Measurements from ENCODE around the gene METTL9. TPM values are rescaled to one million over a fixed set of nuclear protein-coding genes. Genes with fewer than 3 reads are reported as not detected.

Gene METTL9
- total and polyA plus RNA-seq, 9 of the 15 experiments (the other 6 are each of a cell fraction or from before 2014, with no cell fraction given) = 12.2 to 107 (median 79.1) TPM

GRCh38 chr16:21599122-21600030 lies at the start of gene METTL9 (continued):
- TF ChIP-seq ZNF24 (IDR thresholded peaks at IDR 0.05) (peak; percentile 59; the same call in 1 of the 2 replicates), USF1 (CRISPR knock-in tag; IDR thresholded peaks at IDR 0.05) (no peak), ZFP36 (IDR thresholded peaks at IDR 0.05; ENCODE audit: low read depth, low read length, partially characterized antibody) (no peak), MLX (CRISPR knock-in tag; conservative IDR thresholded peaks at IDR 0.05) (no peak), KHSRP (IDR thresholded peaks at IDR 0.05) (no peak), ZNF583 (CRISPR knock-in tag; IDR thresholded peaks at IDR 0.05) (no peak), SAFB2 (IDR thresholded peaks at IDR 0.05; ENCODE audit: borderline replicate concordance, low read depth, low read length, severe bottlenecking) (no peak), ZZZ3 (IDR thresholded peaks at IDR 0.05) (no peak), MYNN (IDR thresholded peaks at IDR 0.05) (peak; percentile 54; the same call in 1 of the 2 replicates), MYNN (CRISPR knock-in tag; IDR thresholded peaks at IDR 0.05) (no peak), FOXM1 (IDR thresholded peaks at IDR 0.05; ENCODE audit: low read depth) (no peak), FOXM1 (CRISPR knock-in tag; IDR thresholded peaks at IDR 0.05; ENCODE audit: low read depth) (peak; percentile 69; the same call in 1 of the 2 replicates), HDAC8 (tag; IDR thresholded peaks at IDR 0.05) (0 out of 2 replicates have a peak, but pooled peaks have one; percentile 39), CHD2 (IDR thresholded peaks at IDR 0.05; ENCODE audit: low read depth, low read length) (peak; percentile 71), CBFA2T2 (conservative IDR thresholded peaks at IDR 0.05) (no peak), ATF3 (IDR thresholded peaks at IDR 0.05) (no peak), ATF3 (CRISPR knock-in tag; conservative IDR thresholded peaks at IDR 0.05) (no peak), PHF20 (IDR thresholded peaks at IDR 0.05; ENCODE audit: partially characterized antibody) (peak; percentile 88), BACH1 (tag; IDR thresholded peaks at IDR 0.05) (no peak), CBX2 (IDR thresholded peaks at IDR 0.05; ENCODE audit: insufficient read depth, low read length, poor library complexity, severe bottlenecking) (no peak), SIRT6 (IDR thresholded peaks at IDR 0.05; ENCODE audit: low read depth, low read length) (no peak), HDGF (IDR thresholded peaks at IDR 0.05) (no peak), PCBP1 (IDR thresholded peaks at IDR 0.05; ENCODE audit: low read depth, low read length, poor library complexity, severe bottlenecking) (peak; percentile 88), RNF219 (CRISPR knock-in tag; IDR thresholded peaks at IDR 0.05) (no peak), C11orf30 (IDR thresholded peaks at IDR 0.05; ENCODE audit: low read depth) (peak; percentile 87), GTF2A2 (tag; IDR thresholded peaks at IDR 0.05) (peak; percentile 55; the same call in 1 of the 2 replicates)

Data from K562 (cell line).